Breast epithelium (tissue), 3 donors: Measurements from ENCODE around the gene CBX2.

Source experiments
- POLR2A ChIP-seq: fragments of 450-650 bp; IDR thresholded peaks from one replicate; pipeline ENCODE4 v1.6.1; 2016; ENCODE audit warnings: antibody characterized with exemption, mild to moderate bottlenecking, moderate library complexity
- POLR2AphosphoS5 ChIP-seq, 3 donors: sonication (generic); formaldehyde crosslinking; IDR thresholded peaks; one replicate each; pipeline ENCODE4 v1.6.1; 2017; ENCODE audit warnings: antibody characterized with exemption in 3 of 3
- TF ChIP-seq, protein P1 (sequence below), 3 donors: fragments of 450-650 bp; IDR thresholded peaks; one replicate each; pipeline ENCODE4 v1.5.1; 2016 to 2017; ENCODE audit warnings: antibody characterized with exemption in 3 of 3, mild to moderate bottlenecking in 3 of 3, moderate library complexity in 3 of 3

DNA sequence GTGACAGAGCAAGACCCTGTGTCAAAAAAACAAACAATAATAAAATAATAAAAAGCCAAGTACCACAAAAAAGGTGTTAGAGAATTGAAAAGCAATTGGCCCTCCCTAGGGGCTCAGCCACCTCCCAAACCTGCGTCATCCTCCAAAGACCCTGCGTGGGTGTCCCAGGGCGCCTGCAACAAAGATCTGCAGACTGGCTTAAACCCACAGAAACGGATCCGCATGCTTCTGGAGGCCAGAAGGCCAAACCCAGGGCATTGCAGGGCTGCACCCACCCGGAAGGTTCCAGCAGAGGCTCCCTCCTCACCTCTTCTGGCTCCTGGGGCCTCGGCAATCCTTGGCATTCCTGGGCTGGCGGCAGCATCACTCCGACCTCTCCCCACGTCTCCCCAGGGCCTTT lies 45.7 kb upstream of the CBX2 start:
- TF ChIP-seq, protein P1, sequence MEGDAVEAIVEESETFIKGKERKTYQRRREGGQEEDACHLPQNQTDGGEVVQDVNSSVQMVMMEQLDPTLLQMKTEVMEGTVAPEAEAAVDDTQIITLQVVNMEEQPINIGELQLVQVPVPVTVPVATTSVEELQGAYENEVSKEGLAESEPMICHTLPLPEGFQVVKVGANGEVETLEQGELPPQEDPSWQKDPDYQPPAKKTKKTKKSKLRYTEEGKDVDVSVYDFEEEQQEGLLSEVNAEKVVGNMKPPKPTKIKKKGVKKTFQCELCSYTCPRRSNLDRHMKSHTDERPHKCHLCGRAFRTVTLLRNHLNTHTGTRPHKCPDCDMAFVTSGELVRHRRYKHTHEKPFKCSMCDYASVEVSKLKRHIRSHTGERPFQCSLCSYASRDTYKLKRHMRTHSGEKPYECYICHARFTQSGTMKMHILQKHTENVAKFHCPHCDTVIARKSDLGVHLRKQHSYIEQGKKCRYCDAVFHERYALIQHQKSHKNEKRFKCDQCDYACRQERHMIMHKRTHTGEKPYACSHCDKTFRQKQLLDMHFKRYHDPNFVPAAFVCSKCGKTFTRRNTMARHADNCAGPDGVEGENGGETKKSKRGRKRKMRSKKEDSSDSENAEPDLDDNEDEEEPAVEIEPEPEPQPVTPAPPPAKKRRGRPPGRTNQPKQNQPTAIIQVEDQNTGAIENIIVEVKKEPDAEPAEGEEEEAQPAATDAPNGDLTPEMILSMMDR (IDR thresholded peaks at IDR 0.05) = no peak
- TF ChIP-seq POLR2AphosphoS5 (IDR thresholded peaks at IDR 0.05) (no peak), POLR2A (no peak)
